Gastrocnemius medialis (tissue), 4 donors: ENCODE results near the gene MBNL1.

Experiments
- CTCF ChIP-seq, 5 experiments: fragments of 450-650 bp in 3 of 5; fragments of 200-600 bp in 2 of 5; sonication (generic) in 2 of 5; IDR thresholded peaks in 4 of 5; conservative IDR thresholded peaks in 1 of 5; 1 replicate in 4 of 5; 2 replicates in 1 of 5; pipeline ENCODE4 v1.5.1; 2016 to 2019; ENCODE audit warnings: antibody characterized with exemption in 5 of 5, mild to moderate bottlenecking in 3 of 5, moderate library complexity in 3 of 5
- POLR2A ChIP-seq, 2 donors: fragments of 450-650 bp; IDR thresholded peaks; one replicate each; pipeline ENCODE4 v1.6.1; 2017; ENCODE audit warnings: antibody characterized with exemption in 2 of 2, mild to moderate bottlenecking in 2 of 2, moderate library complexity in 2 of 2

DNA sequence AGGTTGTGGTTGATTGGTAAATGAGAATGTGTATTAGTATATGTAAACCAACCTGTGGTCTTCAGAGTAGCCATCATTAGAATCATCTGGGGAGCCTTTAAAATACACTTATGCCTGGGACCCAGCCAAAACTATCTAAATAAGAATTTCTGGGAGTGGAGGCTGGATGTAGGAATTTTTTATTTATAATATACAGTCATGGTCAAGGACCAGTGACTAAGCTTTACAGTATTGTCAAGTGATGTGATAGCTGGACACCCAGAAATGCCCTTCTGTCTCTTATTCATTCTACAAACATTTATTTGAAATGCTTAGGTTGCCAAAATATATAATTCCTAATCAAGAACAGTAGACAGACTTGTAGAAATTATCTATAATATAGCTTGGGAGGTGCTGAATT, 132.2 kb downstream of the MBNL1 start:
- TF ChIP-seq POLR2A (IDR thresholded peaks at IDR 0.05), result no peak
- TF ChIP-seq CTCF (IDR thresholded peaks at IDR 0.05 in 4 of 5, conservative IDR thresholded peaks at IDR 0.05 in 1 of 5), result no peak
